GM18951 (cell line): ENCODE measurements around the gene RGS4.

Experiments used
- POLR2A ChIP-seq: IDR thresholded peaks from 4 replicates; pipeline ENCODE4 v1.6.1; 2011; ENCODE audit warnings: mild to moderate bottlenecking; ENCODE audit not compliant: insufficient read length, insufficient read depth; ENCODE audit errors: extremely low read depth
- in situ Hi-C: fragments of 300-500 bp; cut with MboI; formaldehyde crosslinking; loops from one replicate; pipeline ENCODE4 v1.12.0; 2022; ENCODE audit warnings: low sequenced_read_pairs, mixed read lengths, inconsistent platforms; ENCODE audit not compliant: unreplicated experiment

RGS4 gene

GRCh38 chr1:163054181-163054591 is 15.0 kb upstream of the RGS4 start:
- no peak for TF ChIP-seq POLR2A
- in situ Hi-C loops = no loop called here

- in situ Hi-C loops = no loop called here
- no peak for TF ChIP-seq POLR2A
These were observed 14.2 kb upstream of the RGS4 start for GRCh38 chr1:163055005-163055404.

- in situ Hi-C loops = no loop called here
- TF ChIP-seq POLR2A = no peak
These were observed 13.6 kb upstream of the RGS4 start for GRCh38 chr1:163055531-163055930.

GRCh38 chr1:163056831-163057230 is 12.3 kb upstream of the RGS4 start:
- no peak for TF ChIP-seq POLR2A
- in situ Hi-C loops = no loop called here

- in situ Hi-C loops = no loop called here
- no peak for TF ChIP-seq POLR2A
These were observed 8.7 kb upstream of the RGS4 start for GRCh38 chr1:163060343-163061007.

- no peak for TF ChIP-seq POLR2A
These were observed 6.0 kb upstream of the RGS4 start for GRCh38 chr1:163063143-163063542.

GRCh38 chr1:163063610-163064009 is 5.6 kb upstream of the RGS4 start:
- TF ChIP-seq POLR2A = no peak
- in situ Hi-C loops = no loop called here

More at GRCh38 chr1:163063143-163063542, 6.0 kb upstream of the RGS4 start:
- in situ Hi-C loops = no loop called here

- no peak for TF ChIP-seq POLR2A
- in situ Hi-C loops = no loop called here
These were observed 3.0 kb upstream of the RGS4 start for GRCh38 chr1:163066168-163066567.

GRCh38 chr1:163066686-163067085 is 2.5 kb upstream of the RGS4 start:
- TF ChIP-seq POLR2A = no peak
- in situ Hi-C loops = no loop called here

GRCh38 chr1:163068716-163069115 is 445 bp upstream of the RGS4 start:
- no peak for TF ChIP-seq POLR2A
- in situ Hi-C loops = no loop called here

GRCh38 chr1:163069655-163070277 is 605 bp downstream of the RGS4 start:
- in situ Hi-C loops = loop anchor here (10.0 kb wide), 1 partner anchor 245 kb away; no protein-coding TSS in a partner anchor
- no peak for TF ChIP-seq POLR2A

GRCh38 chr1:163071405-163072255 is 2.5 kb downstream of the RGS4 start:
- TF ChIP-seq POLR2A = no peak
- in situ Hi-C loops = loop anchor here (10.0 kb wide), 1 partner anchor 243 kb away; no protein-coding TSS in a partner anchor

GRCh38 chr1:163072658-163073057 is 3.5 kb downstream of the RGS4 start:
- in situ Hi-C loops = loop anchor here (10.0 kb wide), 1 partner anchor 242 kb away; no protein-coding TSS in a partner anchor
- no peak for TF ChIP-seq POLR2A
